ENCODE data around the gene PCSK5.
"Not testable (repeated sequence)": the region's sequence is repeated elsewhere in the genome, so short reads cannot be mapped to it uniquely, and the experiment has no call there.

Gene PCSK5

GRCh38 chr9:76067696-76068095, 177.2 kb downstream of the PCSK5 start:
- no peak for DNase-seq (ENCODE audit: low spot score)

GRCh38 chr9:76077537-76077936, 187.1 kb downstream of the PCSK5 start:
- TF ChIP-seq CTCF (IDR thresholded peaks at IDR 0.05; ENCODE audit: extremely low read depth, missing control alignments): no peak
- no peak for DNase-seq (ENCODE audit: low spot score)

More at GRCh38 chr9:76067696-76068095, 177.2 kb downstream of the PCSK5 start:
- no peak for TF ChIP-seq CTCF (IDR thresholded peaks at IDR 0.05; ENCODE audit: extremely low read depth, missing control alignments)

GRCh38 chr9:76081281-76081680, 190.8 kb downstream of the PCSK5 start:
- not testable (repeated sequence) for DNase-seq (ENCODE audit: low spot score)

- no peak for DNase-seq (ENCODE audit: low spot score)
- no peak for TF ChIP-seq CTCF (IDR thresholded peaks at IDR 0.05; ENCODE audit: extremely low read depth, missing control alignments)
Measured at GRCh38 chr9:76082057-76082456, 191.6 kb downstream of the PCSK5 start.

GRCh38 chr9:76085596-76085995, 195.1 kb downstream of the PCSK5 start:
- no peak for DNase-seq (ENCODE audit: low spot score)
- no peak for TF ChIP-seq CTCF (IDR thresholded peaks at IDR 0.05; ENCODE audit: extremely low read depth, missing control alignments)

- no peak for DNase-seq (ENCODE audit: low spot score)
- TF ChIP-seq CTCF (IDR thresholded peaks at IDR 0.05; ENCODE audit: extremely low read depth, missing control alignments): no peak
Measured at GRCh38 chr9:76086539-76086938, 196.1 kb downstream of the PCSK5 start.

- no peak for DNase-seq (ENCODE audit: low spot score)
- no peak for TF ChIP-seq CTCF (IDR thresholded peaks at IDR 0.05; ENCODE audit: extremely low read depth, missing control alignments)
Measured at GRCh38 chr9:76087976-76088375, 197.5 kb downstream of the PCSK5 start.

GRCh38 chr9:76090330-76090729, 199.9 kb downstream of the PCSK5 start:
- DNase-seq (ENCODE audit: low spot score): no peak
- no peak for TF ChIP-seq CTCF (IDR thresholded peaks at IDR 0.05; ENCODE audit: extremely low read depth, missing control alignments)

Data from GM20000 (cell line).